Progenitor cell of endocrine pancreas (in vitro differentiated cells): ENCODE results near the gene WAC. TPM values are rescaled to one million over a fixed set of nuclear protein-coding genes. Genes with fewer than 3 reads are reported as not detected.
"Not testable (repeated sequence)": the region's sequence is repeated elsewhere in the genome, so short reads cannot be mapped to it uniquely, and the experiment has no call there.

Experiments
- DNase-seq: peaks from one replicate; pipeline ENCODE4 v3.0.0; 2021; ENCODE audit warnings: low spot score; ENCODE audit not compliant: unreplicated experiment
- H3K27ac Mint-ChIP-seq: 2 replicates; pipeline ENCODE4 v1.8.0; 2021; ENCODE audit warnings: mild to moderate bottlenecking, moderate library complexity, mixed read lengths
- H3K27me3 Mint-ChIP-seq: 2 replicates; pipeline ENCODE4 v1.8.0; 2021; ENCODE audit warnings: mixed read lengths
- H3K36me3 Mint-ChIP-seq: 2 replicates; pipeline ENCODE4 v1.8.0; 2022; ENCODE audit warnings: mixed read lengths; ENCODE audit not compliant: insufficient read depth
- H3K4me1 Mint-ChIP-seq: 2 replicates; pipeline ENCODE4 v1.8.0; 2021; ENCODE audit warnings: low read depth, mixed read lengths
- H3K4me3 Mint-ChIP-seq: 2 replicates; pipeline ENCODE4 v1.8.0; 2021; ENCODE audit warnings: low read depth, mild to moderate bottlenecking, moderate library complexity, mixed read lengths
- H3K9me3 Mint-ChIP-seq: 2 replicates; pipeline ENCODE4 v1.8.0; 2021; ENCODE audit warnings: low read depth, mixed read lengths
- total RNA-seq: library from RNA; stranded (reverse); gene quantifications from 2 replicates; pipeline ENCODE4 v1.2.1, GENCODE V29; 2021
- TF ChIP-seq, protein P1 (sequence below): fragments of 200-600 bp; sonication (generic); IDR thresholded peaks from one replicate; pipeline ENCODE4 v1.5.0; 2021; ENCODE audit warnings: antibody characterized with exemption, mild to moderate bottlenecking; ENCODE audit not compliant: unreplicated experiment

The WAC gene
- total RNA-seq, 1 donor from 2014 or later = 140 TPM

DNA sequence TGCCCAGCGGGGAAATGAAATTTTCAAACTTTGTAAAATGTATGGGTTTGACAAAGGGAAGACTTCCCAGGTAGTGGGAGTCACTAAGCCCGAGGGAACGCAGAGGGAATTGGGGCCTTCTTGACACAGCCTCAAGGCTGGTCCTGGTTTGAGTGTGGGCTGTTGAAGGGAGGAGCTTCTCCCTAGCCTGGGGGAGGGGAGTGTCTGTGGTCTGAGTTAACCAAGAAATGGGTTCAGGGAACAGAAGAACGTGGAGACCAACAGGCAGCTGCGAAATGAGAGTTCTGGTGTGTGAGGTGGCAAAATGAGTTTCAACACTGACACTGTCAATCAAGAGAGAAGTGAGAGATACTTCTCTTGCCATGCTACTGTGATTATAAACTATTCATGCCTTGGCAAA, 111.7 kb downstream of the WAC start:
- H3K27ac Mint-ChIP-seq = no peak overlapping the region
- H3K4me1 Mint-ChIP-seq = no peaks in the 10 kb centered on the region
- H3K36me3 Mint-ChIP-seq = no peaks in the 10 kb centered on the region
- no peaks in the 10 kb centered on the region for H3K27me3 Mint-ChIP-seq
- TF ChIP-seq, protein P1, sequence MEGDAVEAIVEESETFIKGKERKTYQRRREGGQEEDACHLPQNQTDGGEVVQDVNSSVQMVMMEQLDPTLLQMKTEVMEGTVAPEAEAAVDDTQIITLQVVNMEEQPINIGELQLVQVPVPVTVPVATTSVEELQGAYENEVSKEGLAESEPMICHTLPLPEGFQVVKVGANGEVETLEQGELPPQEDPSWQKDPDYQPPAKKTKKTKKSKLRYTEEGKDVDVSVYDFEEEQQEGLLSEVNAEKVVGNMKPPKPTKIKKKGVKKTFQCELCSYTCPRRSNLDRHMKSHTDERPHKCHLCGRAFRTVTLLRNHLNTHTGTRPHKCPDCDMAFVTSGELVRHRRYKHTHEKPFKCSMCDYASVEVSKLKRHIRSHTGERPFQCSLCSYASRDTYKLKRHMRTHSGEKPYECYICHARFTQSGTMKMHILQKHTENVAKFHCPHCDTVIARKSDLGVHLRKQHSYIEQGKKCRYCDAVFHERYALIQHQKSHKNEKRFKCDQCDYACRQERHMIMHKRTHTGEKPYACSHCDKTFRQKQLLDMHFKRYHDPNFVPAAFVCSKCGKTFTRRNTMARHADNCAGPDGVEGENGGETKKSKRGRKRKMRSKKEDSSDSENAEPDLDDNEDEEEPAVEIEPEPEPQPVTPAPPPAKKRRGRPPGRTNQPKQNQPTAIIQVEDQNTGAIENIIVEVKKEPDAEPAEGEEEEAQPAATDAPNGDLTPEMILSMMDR = no peak
- H3K4me3 Mint-ChIP-seq = no peak overlapping the region
- DNase-seq = no peak
- H3K9me3 Mint-ChIP-seq = no peaks in the 10 kb centered on the region

DNA sequence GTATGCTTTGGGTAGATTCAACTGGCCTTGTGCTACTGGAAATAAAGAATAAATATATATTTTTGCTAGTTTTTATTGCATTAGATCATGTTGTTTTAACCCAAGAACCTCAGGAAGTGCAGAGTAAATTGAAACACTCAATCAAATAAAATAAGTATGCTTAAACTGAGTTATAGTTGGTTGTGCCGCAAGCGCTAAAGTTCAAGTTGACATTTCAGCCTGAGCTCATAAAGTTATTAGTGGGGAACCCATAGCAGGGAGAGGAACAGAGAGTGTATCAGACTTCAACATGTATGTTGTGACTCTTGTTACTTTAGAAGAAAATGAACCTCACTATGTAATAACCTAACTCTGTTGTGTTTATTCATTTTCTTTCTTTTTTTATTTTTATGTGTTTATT, 119.2 kb downstream of the WAC start:
- Mint-ChIP-seq H3K4me3 (no peak overlapping the region), H3K27ac (no peak overlapping the region), H3K36me3 (no peaks in the 10 kb centered on the region), H3K9me3 (no peaks in the 10 kb centered on the region), H3K4me1 (no peaks in the 10 kb centered on the region), H3K27me3 (no peaks in the 10 kb centered on the region)
- DNase-seq = no peak
- TF ChIP-seq, protein P1 = no peak

- Mint-ChIP-seq H3K36me3 (no peaks in the 10 kb centered on the region), H3K9me3 (no peaks in the 10 kb centered on the region), H3K4me3 (no peak overlapping the region), H3K4me1 (no peaks in the 10 kb centered on the region), H3K27me3 (no peaks in the 10 kb centered on the region), H3K27ac (no peak overlapping the region)
- TF ChIP-seq, protein P1 = no peak
- DNase-seq = no peak
Observed at GRCh38 chr10:28652703-28653102, 119.8 kb downstream of the WAC start.

GRCh38 chr10:28658824-28659223, 125.9 kb downstream of the WAC start:
- not testable (repeated sequence) for H3K27ac Mint-ChIP-seq, H3K27me3 Mint-ChIP-seq, H3K9me3 Mint-ChIP-seq, DNase-seq, H3K4me1 Mint-ChIP-seq, H3K4me3 Mint-ChIP-seq, H3K36me3 Mint-ChIP-seq

DNA sequence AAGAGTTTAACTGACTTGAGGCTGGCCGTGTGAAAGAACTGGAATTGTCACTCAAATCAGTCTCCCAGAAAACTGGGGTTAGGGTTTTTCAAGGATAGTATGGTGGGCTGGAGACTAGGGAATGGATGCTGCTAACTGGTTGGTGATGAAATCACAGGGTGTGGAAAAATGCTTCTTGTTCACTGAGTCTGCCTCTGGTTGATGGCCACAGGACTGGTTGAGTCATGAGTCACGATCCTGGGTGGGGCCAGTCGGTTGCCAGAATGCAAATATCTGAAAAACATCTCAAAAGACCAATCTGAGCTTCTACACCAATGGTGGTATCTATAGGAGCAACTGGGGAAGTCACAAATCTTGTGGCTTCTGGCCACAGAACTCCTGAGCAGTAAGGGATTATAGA, 128.1 kb downstream of the WAC start:
- H3K27ac Mint-ChIP-seq = no peak overlapping the region
- H3K36me3 Mint-ChIP-seq = no peaks in the 10 kb centered on the region
- H3K4me1 Mint-ChIP-seq = peaks cover under 1% of the 10 kb centered on the region
- TF ChIP-seq, protein P1 = no peak
- H3K27me3 Mint-ChIP-seq = peaks cover 2% of the 10 kb centered on the region
- H3K9me3 Mint-ChIP-seq = no peaks in the 10 kb centered on the region
- no peak for DNase-seq
- no peak overlapping the region for H3K4me3 Mint-ChIP-seq

- peak; percentile 69 for DNase-seq
- Mint-ChIP-seq H3K4me1 (peaks cover 10% of the 10 kb centered on the region), H3K27ac (no peak overlapping the region), H3K27me3 (peaks cover 17% of the 10 kb centered on the region), H3K36me3 (no peaks in the 10 kb centered on the region), H3K9me3 (no peaks in the 10 kb centered on the region), H3K4me3 (no peak overlapping the region)
- TF ChIP-seq, protein P1 = peak; percentile 98
Observed at GRCh38 chr10:28663576-28664368, 130.9 kb downstream of the WAC start.
